HG03060 (cell line): ENCODE measurements around the gene SULT1E1.

ENCODE experiments used
- ATAC-seq: cut with Tn5 transposase; IDR thresholded peaks from one replicate; pipeline ENCODE4 v1.9.1; 2021; ENCODE audit warnings: low read depth, moderate number of reproducible peaks; ENCODE audit not compliant: unreplicated experiment

The SULT1E1 gene

DNA sequence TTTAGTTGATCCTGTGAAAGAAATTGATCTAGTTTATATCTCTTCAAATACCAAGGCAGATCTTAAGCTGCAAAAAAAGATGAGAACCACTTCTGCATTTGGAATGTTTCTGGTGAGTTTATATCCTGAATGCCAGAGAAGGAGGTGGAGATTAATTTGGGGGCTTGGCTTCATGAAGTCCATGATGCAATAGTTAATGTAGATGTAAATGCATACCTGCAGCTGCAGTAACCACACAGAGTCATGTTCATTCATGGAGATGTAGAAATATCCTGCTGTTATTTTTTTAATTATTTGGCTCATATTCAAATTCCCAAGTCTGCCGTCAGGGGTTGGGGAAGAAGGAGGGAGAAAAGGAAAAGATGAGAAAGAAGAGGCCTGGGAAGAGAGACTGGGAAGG, at the start of gene SULT1E1:
TSS of gene SULT1E1 (minus strand) at position 94 of the 400 bp plus-strand sequence. CDS start 2,501 bp downstream, outside the sequence.
- ATAC-seq, result no peak

DNA sequence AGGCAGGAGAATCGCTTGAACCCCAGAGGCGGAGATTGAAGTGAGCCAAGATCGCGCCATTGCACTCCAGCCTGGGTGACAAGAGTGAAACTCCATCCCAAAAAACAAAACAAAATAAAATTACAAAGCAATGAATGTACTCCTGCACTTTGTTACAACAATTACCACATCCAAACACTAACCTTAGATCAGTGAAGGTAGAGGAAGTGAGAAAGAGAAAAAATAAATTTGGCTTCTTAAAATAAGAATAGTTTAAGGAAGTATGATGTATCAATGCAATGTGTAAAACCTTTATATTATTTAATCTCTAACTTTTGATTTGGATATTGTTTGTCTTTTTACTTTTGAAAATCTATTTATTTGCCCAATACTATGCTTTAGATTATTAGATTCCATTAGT, 49.2 kb upstream of the SULT1E1 start:
- no peak for ATAC-seq

DNA sequence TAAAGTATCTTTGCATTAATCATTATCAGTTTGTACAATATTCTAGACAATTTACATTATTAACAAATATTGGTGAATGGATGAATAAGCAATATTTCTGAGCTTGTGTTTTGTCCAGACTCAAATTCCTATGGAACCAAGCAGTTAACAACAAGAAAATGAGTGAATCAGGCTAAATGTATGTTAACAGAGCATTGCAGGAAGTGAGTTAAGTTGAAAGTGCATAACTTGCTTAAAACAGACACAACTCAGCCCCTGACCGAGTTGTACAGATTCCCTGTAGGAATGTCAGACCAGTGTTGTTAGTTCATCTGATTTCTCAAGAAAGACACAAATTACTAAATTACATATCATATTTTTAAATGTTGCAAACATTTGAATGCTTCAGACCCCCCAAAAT, 47.2 kb upstream of the SULT1E1 start:
- ATAC-seq, result no peak

- ATAC-seq, result no peak
Measured at GRCh38 chr4:69896530-69897116, 36.7 kb upstream of the SULT1E1 start.

DNA sequence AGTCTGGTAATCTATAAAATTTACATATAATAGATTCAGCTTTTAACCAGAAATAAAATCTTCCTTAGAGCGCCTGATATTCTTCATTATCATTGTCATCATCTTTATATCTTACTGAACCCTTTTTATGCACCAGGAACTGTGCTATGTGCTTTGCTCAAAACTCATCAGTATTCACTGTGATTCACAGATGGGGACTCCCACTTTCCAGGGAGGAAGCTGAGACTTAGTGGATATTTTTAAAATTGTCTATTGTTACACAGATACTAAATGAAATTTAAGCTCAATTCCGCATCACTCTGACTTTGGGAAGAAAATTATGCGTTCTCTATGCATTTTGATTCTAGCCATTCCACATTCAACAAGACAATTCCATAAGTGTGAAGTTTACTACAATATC, 34.8 kb upstream of the SULT1E1 start:
- ATAC-seq, result no peak

- ATAC-seq, result no peak
Measured at GRCh38 chr4:69894186-69894585, 34.2 kb upstream of the SULT1E1 start.

GRCh38 chr4:69888336-69888735, 28.4 kb upstream of the SULT1E1 start:
- no peak for ATAC-seq

DNA sequence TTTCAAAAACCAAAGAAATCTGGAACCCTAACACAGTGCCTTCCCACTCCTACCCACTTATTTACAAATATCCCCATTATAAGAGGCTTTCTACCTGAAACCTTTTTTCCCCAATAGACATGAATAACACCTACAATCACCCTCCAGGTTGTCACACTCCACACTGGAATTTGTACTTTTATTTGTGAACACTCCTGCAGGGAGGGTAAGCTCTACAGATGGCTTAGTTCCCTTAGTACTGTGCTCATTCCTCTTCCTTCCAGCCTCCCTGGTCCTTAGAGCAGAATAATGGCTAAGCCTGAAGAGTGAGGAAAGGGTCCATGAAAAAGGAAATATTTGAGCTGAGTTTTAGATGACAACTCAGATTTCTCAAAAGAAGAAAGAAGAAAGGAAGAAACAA, 22.2 kb upstream of the SULT1E1 start:
- ATAC-seq, result no peak

- ATAC-seq, result no peak
Measured at GRCh38 chr4:69881173-69881773, 21.3 kb upstream of the SULT1E1 start.

DNA sequence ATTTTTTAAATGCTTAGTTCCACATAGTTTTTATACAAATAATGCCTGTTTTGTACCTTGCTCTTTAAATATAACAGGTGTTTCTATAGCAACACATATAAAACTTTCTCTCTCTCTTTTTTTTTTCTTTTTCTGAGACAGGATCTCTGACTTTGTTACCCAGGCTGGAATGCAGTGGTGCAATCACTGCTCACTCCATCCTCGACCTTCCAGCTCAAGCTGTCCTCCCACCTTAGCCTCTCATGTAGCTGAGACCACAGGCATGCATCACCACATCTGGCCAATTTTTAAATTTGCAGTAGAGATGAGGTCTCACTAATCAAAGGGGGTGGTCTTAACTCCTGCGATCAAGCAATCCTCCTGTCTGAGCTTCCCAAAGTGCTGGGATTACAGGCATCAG, 18.3 kb upstream of the SULT1E1 start:
- no peak for ATAC-seq

GRCh38 chr4:69877453-69877852, 17.5 kb upstream of the SULT1E1 start:
- no peak for ATAC-seq

- ATAC-seq, result no peak
Measured at GRCh38 chr4:69876071-69876470, 16.1 kb upstream of the SULT1E1 start.

DNA sequence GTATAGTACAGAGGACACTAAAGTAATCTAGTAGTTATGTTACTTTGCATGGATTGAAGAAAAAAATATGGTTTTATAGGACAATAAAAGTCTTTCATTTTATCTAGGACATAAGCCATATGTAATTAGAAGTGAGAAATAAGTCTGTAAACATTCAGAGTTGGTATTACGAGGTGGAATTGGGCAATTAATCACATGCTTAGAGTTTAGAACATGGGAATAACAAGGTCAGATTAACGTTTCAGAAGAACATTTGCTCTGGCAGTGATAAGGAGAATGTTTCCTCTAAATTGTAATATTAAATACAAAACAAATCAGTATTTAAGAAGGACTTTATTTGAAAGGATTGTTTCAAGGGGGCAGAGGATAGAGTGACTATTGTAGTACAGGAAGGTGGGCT, 15.6 kb upstream of the SULT1E1 start:
- ATAC-seq, result no peak

DNA sequence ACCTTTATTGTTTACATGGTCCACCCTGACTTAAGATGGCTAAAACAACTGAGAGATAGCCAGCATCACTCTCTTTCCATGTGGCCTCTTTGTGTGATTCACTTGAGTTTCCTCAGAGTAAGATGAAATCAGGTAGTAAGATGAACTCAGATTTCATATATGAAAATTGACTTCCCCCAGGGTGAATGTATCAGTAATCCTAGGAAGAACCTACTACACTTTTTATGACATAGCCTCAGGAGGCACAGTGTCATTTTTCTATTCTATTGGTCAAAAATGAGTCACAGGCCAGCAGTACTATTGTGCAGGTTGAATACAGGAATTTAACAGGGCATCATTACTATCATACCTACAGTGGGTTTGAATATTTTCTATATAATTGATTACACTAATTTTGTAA, 14.6 kb upstream of the SULT1E1 start:
- ATAC-seq, result no peak

DNA sequence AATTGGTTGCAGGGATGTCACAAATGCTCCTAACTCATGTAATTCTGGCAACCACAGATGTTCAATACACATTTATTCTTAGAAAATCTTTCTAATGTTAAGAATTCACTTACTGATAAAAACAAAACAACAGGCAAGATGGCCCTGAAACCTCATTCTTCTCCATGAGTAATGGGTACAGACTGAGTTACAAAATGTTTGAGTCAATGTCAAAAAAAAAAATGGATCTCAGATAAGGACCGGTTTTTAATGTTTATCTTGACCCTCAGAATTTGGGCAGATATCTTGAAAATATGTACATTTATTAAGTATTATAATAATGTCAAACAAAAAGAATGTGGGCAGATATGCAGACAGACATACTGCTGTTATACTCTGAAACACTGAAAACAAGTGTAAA, 1.8 kb upstream of the SULT1E1 start:
- ATAC-seq, result no peak

DNA sequence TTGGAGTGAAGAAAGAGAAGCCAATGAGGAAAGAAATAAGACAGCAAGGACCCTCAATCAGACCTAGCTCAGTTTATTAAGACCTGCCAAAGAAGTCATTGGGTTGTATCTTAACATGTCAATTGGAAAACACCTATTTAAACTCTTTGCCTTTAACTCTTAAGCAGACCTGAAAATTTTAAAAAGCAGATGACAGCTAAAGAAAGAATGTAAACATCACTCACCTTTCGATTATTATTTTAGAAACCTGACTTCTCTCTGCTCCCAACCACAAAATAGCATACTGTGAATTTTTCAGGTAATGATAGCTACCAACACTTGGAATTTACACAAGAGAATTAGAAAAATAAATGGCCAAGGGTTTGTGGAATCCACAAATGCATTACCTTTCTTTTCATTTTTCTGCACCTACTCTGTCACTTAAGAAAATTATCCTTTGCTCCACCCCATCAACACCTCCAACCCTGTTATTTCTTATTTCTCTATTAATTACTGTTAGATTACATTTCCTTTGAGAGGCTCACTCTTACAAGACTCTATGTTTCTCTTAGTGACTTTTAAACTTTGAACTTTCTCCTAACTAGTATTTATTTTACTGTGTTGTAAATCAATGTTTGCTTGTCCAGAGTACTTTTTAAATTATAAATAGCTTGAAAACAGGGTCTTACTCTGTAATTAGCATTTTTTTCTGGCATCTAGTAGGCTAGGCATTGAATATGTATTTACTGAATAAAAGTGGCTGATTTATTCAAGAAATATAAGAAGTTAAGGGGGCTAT, 765 bp upstream of the SULT1E1 start:
- ATAC-seq, result no peak

DNA sequence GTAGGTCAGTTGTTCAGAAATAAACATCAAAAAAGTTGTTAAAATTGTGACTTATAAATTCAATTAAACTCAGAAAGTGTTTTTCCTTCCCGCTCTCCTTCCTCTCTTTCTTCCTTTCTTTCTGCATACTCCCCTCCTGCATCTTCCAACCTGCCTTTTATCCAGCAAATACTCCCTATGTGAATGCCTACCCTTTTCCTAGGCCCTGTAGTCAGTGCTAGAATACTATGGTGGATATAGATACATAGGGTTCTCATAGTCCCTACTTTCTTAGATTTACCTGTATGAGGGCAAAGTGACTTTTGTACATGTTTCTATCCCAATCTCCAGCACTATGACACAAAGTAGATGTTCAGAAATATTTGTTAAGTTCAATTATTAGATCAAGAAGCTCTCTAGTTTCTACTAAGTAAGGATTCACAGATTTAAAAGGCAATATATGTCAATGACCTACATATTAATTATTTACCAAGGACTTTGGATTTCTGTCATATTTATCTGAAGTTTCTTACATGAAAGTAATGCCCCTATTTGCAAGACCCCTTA, 732 bp downstream of the SULT1E1 start:
- ATAC-seq, result no peak

GRCh38 chr4:69858690-69859089, 1.3 kb downstream of the SULT1E1 start:
- no peak for ATAC-seq

DNA sequence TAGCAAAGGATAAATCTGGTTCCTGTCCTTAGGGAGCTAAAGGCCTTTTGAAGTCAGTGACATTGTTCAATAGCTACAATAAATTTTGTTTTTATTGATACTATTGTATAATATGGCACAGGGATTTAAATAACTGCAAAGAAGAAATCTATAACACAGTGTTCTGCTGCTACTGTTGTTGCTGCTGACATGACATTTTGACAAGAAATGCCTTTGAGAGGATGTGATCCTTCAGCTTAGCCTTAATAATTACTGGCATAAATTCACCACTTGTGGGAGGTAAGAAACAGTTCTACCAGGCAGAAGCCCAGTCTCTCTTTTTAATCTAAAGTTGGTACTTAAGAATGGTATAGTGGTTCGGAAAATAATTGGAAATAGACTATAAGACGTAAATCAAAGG, 4.1 kb downstream of the SULT1E1 start:
- no peak for ATAC-seq

DNA sequence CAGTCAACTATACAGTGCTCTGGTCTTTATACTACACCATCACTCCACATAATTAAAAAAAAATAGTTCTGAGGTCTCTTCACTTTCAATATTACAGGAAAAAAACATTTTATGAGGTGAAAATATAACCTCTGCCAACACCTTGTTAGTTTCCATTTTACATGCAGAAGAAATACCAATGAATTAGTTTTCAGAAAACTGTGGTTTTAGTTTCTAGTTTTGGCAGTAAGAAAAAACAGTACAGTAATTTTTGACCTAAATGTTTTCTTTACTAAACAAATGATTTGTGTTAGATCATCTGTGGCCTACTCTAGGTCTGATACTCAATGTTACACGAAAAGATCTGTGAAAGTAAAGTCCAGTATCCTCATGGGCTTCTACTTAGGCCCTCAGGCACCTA, 10.0 kb downstream of the SULT1E1 start:
- ATAC-seq, result peak; percentile 58

DNA sequence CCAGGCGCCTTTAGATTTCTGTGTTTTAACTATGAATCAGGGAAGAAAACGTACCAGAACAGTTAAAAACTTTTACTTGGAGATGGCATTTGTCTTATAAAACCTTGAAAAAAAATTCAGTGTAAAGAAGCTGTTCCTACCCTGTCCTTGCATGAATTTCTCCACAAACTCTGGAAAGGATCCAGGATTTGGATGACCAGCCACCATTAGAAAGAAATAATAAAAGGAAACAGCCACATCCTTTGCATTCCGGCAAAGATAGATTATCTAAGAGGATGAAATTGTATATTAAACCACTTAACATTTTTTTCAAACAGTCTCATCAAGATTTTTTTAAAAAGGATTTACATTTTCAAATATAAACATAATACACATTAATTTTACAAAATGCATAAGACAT, 10.6 kb downstream of the SULT1E1 start:
- ATAC-seq, result no peak

DNA sequence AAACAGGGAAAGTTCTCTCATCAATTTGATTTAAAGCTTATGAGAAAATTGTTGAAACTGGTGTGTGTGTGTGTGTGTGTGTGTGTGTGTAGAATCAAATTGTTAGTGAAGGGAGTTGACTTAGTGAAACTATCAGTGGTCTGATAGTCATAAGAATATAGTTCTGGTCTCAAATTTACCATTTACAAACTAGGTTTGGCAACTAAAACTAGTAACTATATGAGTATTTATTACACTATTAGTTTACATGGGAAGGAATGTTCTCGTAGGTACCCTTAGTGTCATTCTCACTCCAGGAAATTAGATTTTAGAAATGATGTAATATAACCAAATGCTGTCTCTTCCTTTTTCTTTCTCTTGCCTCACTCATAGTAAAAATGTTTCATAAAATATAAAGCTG, 11.9 kb downstream of the SULT1E1 start:
- ATAC-seq, result no peak
